Measurements from ENCODE around the gene UBE2Q2. TPM values are rescaled to one million over a fixed set of nuclear protein-coding genes. Genes with fewer than 3 reads are reported as not detected.

UBE2Q2 gene
- polyA plus RNA-seq, 1 of the 3 experiments (the other 2 are of a cell fraction), result 14.5 TPM

DNA sequence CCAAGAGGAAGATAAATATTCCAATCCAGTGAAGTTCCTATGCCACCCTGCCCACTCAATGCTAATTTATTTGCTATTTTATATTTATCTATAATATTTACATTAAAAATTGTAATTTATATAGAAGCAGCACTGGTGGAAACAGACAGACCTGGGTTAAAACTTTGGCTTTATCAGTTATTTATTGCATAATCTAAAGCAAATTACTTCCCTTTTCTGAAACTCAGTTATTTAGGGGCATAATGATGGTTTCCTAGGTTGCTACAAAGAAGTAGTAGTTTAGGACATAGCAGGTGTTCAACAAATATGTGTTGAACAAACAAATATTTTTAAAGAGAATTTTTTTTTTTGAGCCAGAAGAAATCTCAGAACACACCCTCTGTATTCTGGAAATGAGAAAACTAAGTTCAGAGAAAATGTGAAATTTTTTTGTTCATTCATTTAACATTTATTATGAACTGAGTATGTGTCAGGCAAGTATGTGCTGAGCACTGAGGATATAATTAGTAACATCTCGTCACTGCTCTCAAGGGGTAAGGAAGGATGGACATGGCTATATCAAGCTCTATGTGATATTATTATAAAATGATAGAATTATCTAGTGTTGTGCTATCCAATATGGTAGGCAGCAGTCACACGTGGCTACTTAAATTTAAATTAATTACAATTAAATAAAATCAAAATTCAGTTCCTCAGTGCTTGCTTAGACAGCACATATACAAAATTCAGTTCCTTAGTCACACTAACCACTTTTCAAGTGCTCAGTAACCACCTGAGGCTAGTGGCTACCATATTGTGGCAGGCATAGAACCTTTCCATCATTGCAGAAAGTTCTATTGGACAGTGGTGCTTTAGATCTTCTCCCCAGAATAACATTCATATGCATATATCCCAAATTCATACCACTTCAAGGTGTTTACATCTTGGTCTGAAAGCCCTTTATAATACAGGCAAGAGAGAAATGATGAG is 7.0 kb upstream of the UBE2Q2 start:
- DNase-seq, result no peak
- Histone ChIP-seq H3K27ac (ENCODE audit: low read depth in 2 of 2, low read length in 1 of 2) (peak overlapping the region in 1 of 2 experiments; percentile 38; a peak in 2 of 4 replicates), H3K36me3 (replicated peaks in 1 of 2; ENCODE audit: control insufficient read depth in 1 of 2, insufficient read depth in 2 of 2, low read length in 1 of 2) (no peaks in the 10 kb centered on the region), H3K9me2 (no peaks in the 10 kb centered on the region), H3K9ac (no peak overlapping the region), H4K20me1 (ENCODE audit: insufficient read depth) (no peaks in the 10 kb centered on the region), H3F3A (replicated peaks; ENCODE audit: insufficient read depth) (peaks cover 23% of the 10 kb centered on the region), H3K4me2 (no peak overlapping the region), H2AFZ (ENCODE audit: low read depth) (peak overlapping the region; percentile 70), H3K4me1 (ENCODE audit: control insufficient read depth in 1 of 2, insufficient read depth in 2 of 2, low read depth in 1 of 2, low read length in 1 of 2) (peaks cover 3 to 10% of the 10 kb centered on the region in 2 experiments; a peak in 3 of 4 replicates), H3K9me3 (no peaks in the 10 kb centered on the region), H3K27me3 (ENCODE audit: insufficient read depth) (no peaks in the 10 kb centered on the region), H3K4me3 (ENCODE audit: low read depth in 2 of 2, low read length in 1 of 2) (no peak overlapping the region), H3K79me2 (ENCODE audit: insufficient read depth) (no peaks in the 10 kb centered on the region)
- TF ChIP-seq YY1 (IDR thresholded peaks at IDR 0.05; ENCODE audit: low read depth) (no peak), EZH2phosphoT487 (IDR thresholded peaks at IDR 0.05; ENCODE audit: borderline replicate concordance, low read depth) (no peak), TAF1 (IDR thresholded peaks at IDR 0.05; ENCODE audit: borderline replicate concordance, low read depth, low read length) (no peak), GABPA (IDR thresholded peaks at IDR 0.05; ENCODE audit: low read depth) (no peak), GATA2 (CRISPR knock-in tag; IDR thresholded peaks at IDR 0.05) (no peak), TEAD4 (IDR thresholded peaks at IDR 0.05; ENCODE audit: borderline replicate concordance, insufficient read depth) (no peak)
- TF ChIP-seq, protein P1, sequence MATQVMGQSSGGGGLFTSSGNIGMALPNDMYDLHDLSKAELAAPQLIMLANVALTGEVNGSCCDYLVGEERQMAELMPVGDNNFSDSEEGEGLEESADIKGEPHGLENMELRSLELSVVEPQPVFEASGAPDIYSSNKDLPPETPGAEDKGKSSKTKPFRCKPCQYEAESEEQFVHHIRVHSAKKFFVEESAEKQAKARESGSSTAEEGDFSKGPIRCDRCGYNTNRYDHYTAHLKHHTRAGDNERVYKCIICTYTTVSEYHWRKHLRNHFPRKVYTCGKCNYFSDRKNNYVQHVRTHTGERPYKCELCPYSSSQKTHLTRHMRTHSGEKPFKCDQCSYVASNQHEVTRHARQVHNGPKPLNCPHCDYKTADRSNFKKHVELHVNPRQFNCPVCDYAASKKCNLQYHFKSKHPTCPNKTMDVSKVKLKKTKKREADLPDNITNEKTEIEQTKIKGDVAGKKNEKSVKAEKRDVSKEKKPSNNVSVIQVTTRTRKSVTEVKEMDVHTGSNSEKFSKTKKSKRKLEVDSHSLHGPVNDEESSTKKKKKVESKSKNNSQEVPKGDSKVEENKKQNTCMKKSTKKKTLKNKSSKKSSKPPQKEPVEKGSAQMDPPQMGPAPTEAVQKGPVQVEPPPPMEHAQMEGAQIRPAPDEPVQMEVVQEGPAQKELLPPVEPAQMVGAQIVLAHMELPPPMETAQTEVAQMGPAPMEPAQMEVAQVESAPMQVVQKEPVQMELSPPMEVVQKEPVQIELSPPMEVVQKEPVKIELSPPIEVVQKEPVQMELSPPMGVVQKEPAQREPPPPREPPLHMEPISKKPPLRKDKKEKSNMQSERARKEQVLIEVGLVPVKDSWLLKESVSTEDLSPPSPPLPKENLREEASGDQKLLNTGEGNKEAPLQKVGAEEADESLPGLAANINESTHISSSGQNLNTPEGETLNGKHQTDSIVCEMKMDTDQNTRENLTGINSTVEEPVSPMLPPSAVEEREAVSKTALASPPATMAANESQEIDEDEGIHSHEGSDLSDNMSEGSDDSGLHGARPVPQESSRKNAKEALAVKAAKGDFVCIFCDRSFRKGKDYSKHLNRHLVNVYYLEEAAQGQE (IDR thresholded peaks at IDR 0.05; ENCODE audit: low read depth, low read length), result no peak
- WGBS (ENCODE audit: low lambda C conversion rate), result 51% methylated on average over 2 of the region's 2 CpGs
- ChIA-PET POLR2A (no interaction called here), CTCF (interaction anchor here (0.6 kb wide), 1 partner anchor 104 kb away, joined by 4 read pairs; no protein-coding TSS in a partner anchor)

DNA sequence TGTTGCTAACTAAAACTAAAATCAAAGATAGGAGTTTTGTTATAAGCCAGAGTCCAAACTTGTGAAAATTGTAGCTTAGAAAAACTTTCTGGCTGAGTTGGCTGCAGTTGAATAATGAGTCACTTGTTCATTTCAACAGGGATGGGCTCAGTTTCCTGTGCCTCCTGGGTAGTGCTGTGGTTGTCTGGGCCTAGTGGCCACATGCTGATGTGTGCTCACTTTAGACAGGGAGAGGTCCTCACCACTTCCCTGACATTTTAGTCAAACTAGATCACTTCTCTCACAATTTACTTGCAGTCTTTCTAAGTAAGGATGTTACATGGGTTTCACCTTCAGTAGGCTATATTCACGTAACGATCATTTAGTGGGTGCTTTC is 6.3 kb upstream of the UBE2Q2 start:
- Histone ChIP-seq H2AFZ (ENCODE audit: low read depth) (peak overlapping the region; percentile 70), H4K20me1 (ENCODE audit: insufficient read depth) (no peaks in the 10 kb centered on the region), H3K36me3 (replicated peaks in 1 of 2; ENCODE audit: control insufficient read depth in 1 of 2, insufficient read depth in 2 of 2, low read length in 1 of 2) (no peaks in the 10 kb centered on the region), H3K9ac (no peak overlapping the region), H3K9me2 (no peaks in the 10 kb centered on the region), H3K4me2 (no peak overlapping the region), H3K9me3 (no peaks in the 10 kb centered on the region), H3K4me1 (ENCODE audit: control insufficient read depth in 1 of 2, insufficient read depth in 2 of 2, low read depth in 1 of 2, low read length in 1 of 2) (peaks cover 3 to 7% of the 10 kb centered on the region in 2 experiments; a peak in 3 of 4 replicates), H3K79me2 (ENCODE audit: insufficient read depth) (no peaks in the 10 kb centered on the region), H3K27me3 (ENCODE audit: insufficient read depth) (no peaks in the 10 kb centered on the region), H3K4me3 (ENCODE audit: low read depth in 2 of 2, low read length in 1 of 2) (no peak overlapping the region), H3K27ac (ENCODE audit: low read depth in 2 of 2, low read length in 1 of 2) (peak overlapping the region in 1 of 2 experiments; percentile 38; a peak in 2 of 4 replicates), H3F3A (replicated peaks; ENCODE audit: insufficient read depth) (peaks cover 30% of the 10 kb centered on the region)
- ChIA-PET CTCF (no interaction called here), POLR2A (no interaction called here)
- DNase-seq, result no peak
- 98% methylated on average over 2 of the region's 2 CpGs for WGBS (ENCODE audit: low lambda C conversion rate)
- TF ChIP-seq RFX5 (IDR thresholded peaks at IDR 0.05; ENCODE audit: low read length) (no peak), JUND (IDR thresholded peaks at IDR 0.05) (peak; percentile 22; the same call in 1 of the 2 replicates), FOSL2 (IDR thresholded peaks at IDR 0.05; ENCODE audit: borderline replicate concordance, low read depth) (peak; percentile 55; the same call in 1 of the 2 replicates), TCF12 (IDR thresholded peaks at IDR 0.05) (no peak), POLR2AphosphoS5 (IDR thresholded peaks at IDR 0.05; ENCODE audit: low read depth, low read length) (no peak), SMC3 (IDR thresholded peaks at IDR 0.05; ENCODE audit: low read depth, low read length) (no peak)
- TF ChIP-seq, protein P2, sequence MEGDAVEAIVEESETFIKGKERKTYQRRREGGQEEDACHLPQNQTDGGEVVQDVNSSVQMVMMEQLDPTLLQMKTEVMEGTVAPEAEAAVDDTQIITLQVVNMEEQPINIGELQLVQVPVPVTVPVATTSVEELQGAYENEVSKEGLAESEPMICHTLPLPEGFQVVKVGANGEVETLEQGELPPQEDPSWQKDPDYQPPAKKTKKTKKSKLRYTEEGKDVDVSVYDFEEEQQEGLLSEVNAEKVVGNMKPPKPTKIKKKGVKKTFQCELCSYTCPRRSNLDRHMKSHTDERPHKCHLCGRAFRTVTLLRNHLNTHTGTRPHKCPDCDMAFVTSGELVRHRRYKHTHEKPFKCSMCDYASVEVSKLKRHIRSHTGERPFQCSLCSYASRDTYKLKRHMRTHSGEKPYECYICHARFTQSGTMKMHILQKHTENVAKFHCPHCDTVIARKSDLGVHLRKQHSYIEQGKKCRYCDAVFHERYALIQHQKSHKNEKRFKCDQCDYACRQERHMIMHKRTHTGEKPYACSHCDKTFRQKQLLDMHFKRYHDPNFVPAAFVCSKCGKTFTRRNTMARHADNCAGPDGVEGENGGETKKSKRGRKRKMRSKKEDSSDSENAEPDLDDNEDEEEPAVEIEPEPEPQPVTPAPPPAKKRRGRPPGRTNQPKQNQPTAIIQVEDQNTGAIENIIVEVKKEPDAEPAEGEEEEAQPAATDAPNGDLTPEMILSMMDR (IDR thresholded peaks at IDR 0.05), result 0 out of 2 replicates have a peak, but pooled peaks have one; percentile 8
- TF ChIP-seq, protein P3, sequence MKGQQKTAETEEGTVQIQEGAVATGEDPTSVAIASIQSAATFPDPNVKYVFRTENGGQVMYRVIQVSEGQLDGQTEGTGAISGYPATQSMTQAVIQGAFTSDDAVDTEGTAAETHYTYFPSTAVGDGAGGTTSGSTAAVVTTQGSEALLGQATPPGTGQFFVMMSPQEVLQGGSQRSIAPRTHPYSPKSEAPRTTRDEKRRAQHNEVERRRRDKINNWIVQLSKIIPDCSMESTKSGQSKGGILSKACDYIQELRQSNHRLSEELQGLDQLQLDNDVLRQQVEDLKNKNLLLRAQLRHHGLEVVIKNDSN (IDR thresholded peaks at IDR 0.05; ENCODE audit: borderline replicate concordance, low read depth), result no peak
- TF ChIP-seq, protein P4, sequence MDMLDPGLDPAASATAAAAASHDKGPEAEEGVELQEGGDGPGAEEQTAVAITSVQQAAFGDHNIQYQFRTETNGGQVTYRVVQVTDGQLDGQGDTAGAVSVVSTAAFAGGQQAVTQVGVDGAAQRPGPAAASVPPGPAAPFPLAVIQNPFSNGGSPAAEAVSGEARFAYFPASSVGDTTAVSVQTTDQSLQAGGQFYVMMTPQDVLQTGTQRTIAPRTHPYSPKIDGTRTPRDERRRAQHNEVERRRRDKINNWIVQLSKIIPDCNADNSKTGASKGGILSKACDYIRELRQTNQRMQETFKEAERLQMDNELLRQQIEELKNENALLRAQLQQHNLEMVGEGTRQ (IDR thresholded peaks at IDR 0.05; ENCODE audit: borderline replicate concordance, low read depth, low read length), result no peak
- TF ChIP-seq, protein P5, sequence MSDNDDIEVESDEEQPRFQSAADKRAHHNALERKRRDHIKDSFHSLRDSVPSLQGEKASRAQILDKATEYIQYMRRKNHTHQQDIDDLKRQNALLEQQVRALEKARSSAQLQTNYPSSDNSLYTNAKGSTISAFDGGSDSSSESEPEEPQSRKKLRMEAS (IDR thresholded peaks at IDR 0.05; ENCODE audit: low read depth), result peak; percentile 68
